Measurements from ENCODE around the gene RASL10B.

RASL10B gene

DNA sequence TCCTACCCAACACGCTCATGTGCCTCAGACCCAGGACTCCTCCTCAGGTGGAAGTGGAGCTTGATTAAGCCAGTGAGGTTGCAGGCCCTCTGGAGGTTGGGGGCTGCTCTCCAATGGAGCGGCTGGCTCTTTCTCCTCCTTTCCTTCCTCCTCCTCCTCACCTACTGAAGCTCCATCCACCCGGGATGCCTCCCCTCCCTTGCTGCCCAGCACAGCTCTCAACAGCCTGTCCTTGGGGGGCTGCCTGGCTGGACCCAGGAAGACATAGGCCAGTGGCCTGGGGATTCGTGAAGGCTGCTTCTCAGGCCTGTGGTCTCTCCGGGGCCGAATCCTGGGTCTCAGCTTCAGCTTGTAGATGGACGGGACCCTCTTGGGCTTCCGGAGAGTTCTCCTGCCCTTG, 13.4 kb downstream of the RASL10B start:
- Histone ChIP-seq H4K20me1 (ENCODE audit: low read depth, low read length) (no peaks in the 10 kb centered on the region), H3K9me2 (replicated peaks; ENCODE audit: insufficient read depth, low read length) (no peaks in the 10 kb centered on the region), H3K27me3 (ENCODE audit: low read length) (no peaks in the 10 kb centered on the region), H3K27ac (ENCODE audit: low read depth, low read length) (no peak overlapping the region), H3F3A (ENCODE audit: insufficient read depth) (no peaks in the 10 kb centered on the region), H3K9ac (ENCODE audit: low read length) (no peak overlapping the region), H3K9me3 (ENCODE audit: insufficient read depth, low read length) (no peaks in the 10 kb centered on the region), H3K4me3 (ENCODE audit: insufficient read depth, low read length, poor library complexity, severe bottlenecking) (no peak overlapping the region), H3K79me2 (ENCODE audit: insufficient read depth, low read length) (no peaks in the 10 kb centered on the region), H2AFZ (ENCODE audit: low read depth, low read length, severe bottlenecking) (no peak overlapping the region), H3K36me3 (ENCODE audit: low read length) (no peaks in the 10 kb centered on the region), H3K4me2 (ENCODE audit: low read depth, low read length, poor library complexity, severe bottlenecking) (no peak overlapping the region)
- TF ChIP-seq EZH2phosphoT487 (conservative IDR thresholded peaks at IDR 0.05; ENCODE audit: low read length) = no peak
- TF ChIP-seq, protein P1, sequence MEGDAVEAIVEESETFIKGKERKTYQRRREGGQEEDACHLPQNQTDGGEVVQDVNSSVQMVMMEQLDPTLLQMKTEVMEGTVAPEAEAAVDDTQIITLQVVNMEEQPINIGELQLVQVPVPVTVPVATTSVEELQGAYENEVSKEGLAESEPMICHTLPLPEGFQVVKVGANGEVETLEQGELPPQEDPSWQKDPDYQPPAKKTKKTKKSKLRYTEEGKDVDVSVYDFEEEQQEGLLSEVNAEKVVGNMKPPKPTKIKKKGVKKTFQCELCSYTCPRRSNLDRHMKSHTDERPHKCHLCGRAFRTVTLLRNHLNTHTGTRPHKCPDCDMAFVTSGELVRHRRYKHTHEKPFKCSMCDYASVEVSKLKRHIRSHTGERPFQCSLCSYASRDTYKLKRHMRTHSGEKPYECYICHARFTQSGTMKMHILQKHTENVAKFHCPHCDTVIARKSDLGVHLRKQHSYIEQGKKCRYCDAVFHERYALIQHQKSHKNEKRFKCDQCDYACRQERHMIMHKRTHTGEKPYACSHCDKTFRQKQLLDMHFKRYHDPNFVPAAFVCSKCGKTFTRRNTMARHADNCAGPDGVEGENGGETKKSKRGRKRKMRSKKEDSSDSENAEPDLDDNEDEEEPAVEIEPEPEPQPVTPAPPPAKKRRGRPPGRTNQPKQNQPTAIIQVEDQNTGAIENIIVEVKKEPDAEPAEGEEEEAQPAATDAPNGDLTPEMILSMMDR (IDR thresholded peaks at IDR 0.05; ENCODE audit: insufficient read depth, low read length, poor library complexity, severe bottlenecking) = no peak

DNA sequence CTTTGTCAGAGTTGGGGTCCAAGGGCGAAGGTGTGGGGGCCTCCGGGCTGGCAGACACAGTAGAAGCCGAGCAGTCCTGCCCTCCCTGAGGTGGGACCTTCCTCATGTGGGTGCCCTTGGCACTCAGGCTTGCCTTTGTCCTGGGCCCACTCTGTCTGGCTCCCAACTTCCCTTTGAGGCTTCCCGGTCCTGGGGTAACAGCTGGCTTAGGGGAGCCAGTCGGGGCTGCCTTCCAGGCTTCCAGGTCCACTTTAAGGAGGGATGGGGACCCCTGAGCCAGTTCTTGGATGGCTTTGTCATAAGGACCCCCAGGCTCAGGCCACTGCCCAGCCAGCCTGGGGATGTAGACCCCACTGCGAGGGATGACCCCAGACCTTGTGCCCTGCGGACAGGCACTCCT, 13.8 kb downstream of the RASL10B start:
- Histone ChIP-seq H3K79me2 (ENCODE audit: insufficient read depth, low read length) (no peaks in the 10 kb centered on the region), H3K9ac (ENCODE audit: low read length) (no peak overlapping the region), H3K27me3 (ENCODE audit: low read length) (no peaks in the 10 kb centered on the region), H3K4me3 (ENCODE audit: insufficient read depth, low read length, poor library complexity, severe bottlenecking) (no peak overlapping the region), H3K27ac (ENCODE audit: low read depth, low read length) (no peak overlapping the region), H3F3A (ENCODE audit: insufficient read depth) (no peaks in the 10 kb centered on the region), H3K9me2 (replicated peaks; ENCODE audit: insufficient read depth, low read length) (no peaks in the 10 kb centered on the region), H3K36me3 (ENCODE audit: low read length) (no peaks in the 10 kb centered on the region), H2AFZ (ENCODE audit: low read depth, low read length, severe bottlenecking) (no peak overlapping the region), H3K9me3 (ENCODE audit: insufficient read depth, low read length) (no peaks in the 10 kb centered on the region), H4K20me1 (ENCODE audit: low read depth, low read length) (no peaks in the 10 kb centered on the region), H3K4me2 (ENCODE audit: low read depth, low read length, poor library complexity, severe bottlenecking) (no peak overlapping the region)
- no peak for TF ChIP-seq EZH2phosphoT487 (conservative IDR thresholded peaks at IDR 0.05; ENCODE audit: low read length)
- TF ChIP-seq, protein P1 (IDR thresholded peaks at IDR 0.05; ENCODE audit: insufficient read depth, low read length, poor library complexity, severe bottlenecking) = no peak

DNA sequence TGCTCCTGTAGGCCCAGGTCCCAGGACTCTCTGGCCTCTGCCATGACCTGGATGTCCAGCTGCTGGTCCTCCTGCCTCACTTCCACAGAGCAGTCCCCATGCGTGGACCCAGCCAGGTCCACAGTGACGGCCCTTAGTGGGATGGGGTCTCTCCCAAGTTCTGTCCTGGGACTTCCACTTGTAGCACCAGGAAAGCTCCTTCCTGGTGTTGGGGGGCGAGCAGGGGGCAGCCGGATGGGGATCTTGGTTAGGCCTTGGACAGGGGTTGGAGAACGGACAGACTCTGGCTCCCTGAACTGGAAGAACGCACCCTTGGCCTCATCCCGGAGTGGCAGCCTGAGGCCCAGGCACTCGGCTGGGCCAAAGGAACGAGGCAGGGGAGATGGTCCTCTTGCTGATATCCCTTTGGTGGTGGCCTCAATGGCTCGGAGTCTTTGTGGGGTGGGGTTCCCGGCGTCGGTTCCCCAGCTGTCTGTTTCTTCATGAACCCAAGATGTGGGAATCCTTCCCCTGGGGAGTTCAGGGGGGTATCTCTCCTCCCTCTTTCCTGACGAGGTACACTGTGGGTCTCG, 14.4 kb downstream of the RASL10B start:
- Histone ChIP-seq H3K4me2 (ENCODE audit: low read depth, low read length, poor library complexity, severe bottlenecking) (no peak overlapping the region), H3K27me3 (ENCODE audit: low read length) (no peaks in the 10 kb centered on the region), H3K36me3 (ENCODE audit: low read length) (no peaks in the 10 kb centered on the region), H3K9me2 (replicated peaks; ENCODE audit: insufficient read depth, low read length) (no peaks in the 10 kb centered on the region), H3K79me2 (ENCODE audit: insufficient read depth, low read length) (no peaks in the 10 kb centered on the region), H3K9me3 (ENCODE audit: insufficient read depth, low read length) (no peaks in the 10 kb centered on the region), H3F3A (ENCODE audit: insufficient read depth) (no peaks in the 10 kb centered on the region), H3K27ac (ENCODE audit: low read depth, low read length) (no peak overlapping the region), H3K9ac (ENCODE audit: low read length) (no peak overlapping the region), H2AFZ (ENCODE audit: low read depth, low read length, severe bottlenecking) (no peak overlapping the region), H3K4me3 (ENCODE audit: insufficient read depth, low read length, poor library complexity, severe bottlenecking) (no peak overlapping the region), H4K20me1 (ENCODE audit: low read depth, low read length) (no peaks in the 10 kb centered on the region)
- TF ChIP-seq, protein P1 (IDR thresholded peaks at IDR 0.05; ENCODE audit: insufficient read depth, low read length, poor library complexity, severe bottlenecking) = no peak
- TF ChIP-seq EZH2phosphoT487 (conservative IDR thresholded peaks at IDR 0.05; ENCODE audit: low read length) = no peak

Data from SU-DHL-6 (cell line).